Inflammatory macrophage treated with lipopolysaccharide for 1 hour (primary cell): ENCODE data around the gene PSMD1.

Experiments
- DNase-seq, 2 donors: peaks; one replicate each; pipeline ENCODE4 v3.0.0-alpha.2; 2020 to 2022

Gene PSMD1

GRCh38 chr2:231036131-231036530, 20.5 kb upstream of the PSMD1 start:
- DNase-seq = no peak

GRCh38 chr2:231036578-231037106, 20.0 kb upstream of the PSMD1 start:
- DNase-seq = no peak

GRCh38 chr2:231037202-231037730, 19.4 kb upstream of the PSMD1 start, which contains the start of gene C2orf72:
Gene C2orf72, plus strand, starts transcription at chr2:231037523. Its CDS starts 43 bp downstream, at chr2:231037566.
- DNase-seq = no peak

DNA sequence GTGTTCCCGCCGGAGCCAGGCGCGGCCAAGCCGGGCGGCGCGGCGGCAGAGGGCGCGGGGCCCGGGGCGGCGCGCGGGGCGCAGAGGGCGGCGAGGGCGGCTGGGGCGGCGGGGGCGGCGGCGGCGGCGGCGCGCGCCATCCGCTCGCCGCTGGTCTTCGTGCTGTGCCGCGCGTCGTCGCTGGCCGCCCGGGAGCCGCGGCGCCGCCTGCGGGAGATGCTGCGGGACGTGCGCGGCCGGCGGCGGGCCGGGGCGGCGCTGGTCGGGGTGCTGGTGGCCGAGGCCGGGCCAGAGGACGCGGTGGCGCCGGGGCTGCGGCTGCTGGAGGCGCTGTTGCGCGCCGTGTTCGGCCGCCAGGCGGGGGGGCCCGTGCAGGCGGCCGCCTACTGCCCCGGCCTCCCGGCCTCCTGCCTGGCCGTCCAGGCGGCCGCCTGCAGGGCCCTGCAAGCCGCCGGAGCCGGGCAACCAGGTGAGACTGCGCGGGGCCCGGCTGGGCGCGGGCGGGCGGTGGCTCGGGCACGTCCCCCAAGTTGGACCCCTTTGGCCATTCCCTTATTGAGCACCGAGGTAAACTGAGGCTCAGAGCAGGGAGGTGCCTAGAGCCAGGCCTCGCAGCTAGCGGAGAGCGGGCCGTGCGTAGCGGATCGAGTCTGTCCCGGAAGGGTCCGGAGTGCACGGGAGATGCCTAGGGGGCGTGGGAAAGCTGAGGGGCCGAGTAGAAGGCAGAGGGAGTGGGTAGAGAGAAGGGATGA, 18.8 kb upstream of the PSMD1 start:
- no peak for DNase-seq

DNA sequence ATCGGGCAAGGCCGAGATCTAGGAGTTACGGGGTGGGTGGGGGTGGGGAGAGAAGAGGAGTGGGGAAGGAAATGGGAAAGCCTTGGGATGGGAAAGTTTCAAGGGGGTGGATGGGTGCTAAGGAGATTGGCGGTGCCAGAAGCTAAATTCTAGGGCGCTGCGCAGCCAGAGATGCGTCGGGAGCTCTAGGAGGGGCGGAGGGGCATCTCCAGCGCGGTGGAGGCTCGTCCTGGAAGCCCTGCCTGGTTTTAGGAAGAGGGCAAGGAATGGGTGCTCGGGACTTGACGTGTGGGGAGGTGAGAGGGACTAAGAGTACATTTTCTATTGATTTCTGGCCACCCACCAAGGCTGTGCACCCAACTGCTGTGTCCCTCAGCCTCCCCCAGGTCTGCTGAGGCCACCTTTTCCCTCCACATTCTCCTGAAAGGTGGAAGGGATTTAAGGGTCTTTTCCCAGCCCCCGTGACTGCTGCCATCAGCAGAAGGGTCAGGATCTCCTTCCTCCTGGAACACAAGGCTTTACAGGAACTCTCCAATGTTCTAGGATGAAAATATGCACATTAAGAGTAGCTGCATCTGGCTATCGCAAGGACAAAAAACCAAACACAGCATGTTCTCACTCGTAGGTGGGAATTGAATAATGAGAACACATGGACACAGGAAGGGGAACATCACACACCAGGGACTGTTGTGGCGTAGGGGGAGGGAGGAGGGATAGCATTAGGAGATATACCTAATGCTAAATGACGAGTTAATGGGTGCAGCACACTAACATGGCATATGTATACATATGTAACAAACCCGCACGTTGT, 18.0 kb upstream of the PSMD1 start:
- no peak for DNase-seq

- no peak for DNase-seq
Observed at GRCh38 chr2:231039294-231039664, 17.4 kb upstream of the PSMD1 start.

- no peak for DNase-seq
Observed at GRCh38 chr2:231039821-231040364, 16.8 kb upstream of the PSMD1 start.

GRCh38 chr2:231041061-231041689, 15.5 kb upstream of the PSMD1 start:
- no peak for DNase-seq

DNA sequence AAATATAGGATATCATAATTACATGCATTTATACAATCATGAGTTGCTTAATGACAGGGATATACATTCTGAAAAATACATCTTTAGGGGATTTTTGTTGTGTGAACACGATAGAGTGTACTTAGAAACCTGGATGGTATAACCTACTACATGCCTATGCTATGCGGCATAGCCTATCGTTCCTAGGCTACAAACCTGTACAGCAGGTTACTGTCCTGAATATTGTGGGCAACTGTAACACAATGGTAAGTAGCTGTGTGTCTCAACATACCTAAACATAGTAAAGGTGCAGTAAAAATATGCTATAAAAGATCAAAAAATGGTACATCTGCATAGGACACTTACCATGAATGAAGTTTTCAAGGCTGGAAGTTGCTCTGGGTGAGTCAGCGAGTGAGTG, 12.9 kb upstream of the PSMD1 start:
- DNase-seq = no peak

DNA sequence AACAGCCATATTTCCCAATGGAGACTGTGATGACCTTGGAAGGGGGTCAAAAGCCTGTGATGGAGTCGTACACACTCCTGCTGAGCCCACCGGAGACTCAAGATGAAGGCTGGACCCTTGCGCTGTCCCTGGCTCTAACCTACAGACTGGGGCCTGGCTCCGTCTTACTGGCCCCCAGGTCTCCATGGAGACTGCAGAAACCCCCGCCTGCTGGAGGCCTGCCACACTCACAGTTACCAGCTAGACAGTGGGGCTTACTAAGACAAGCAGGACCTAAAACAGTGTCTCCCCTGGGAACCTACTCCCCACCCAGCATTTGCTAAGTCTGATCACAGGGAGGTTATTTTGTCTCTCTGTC, 9.8 kb upstream of the PSMD1 start:
- no peak for DNase-seq

- DNase-seq = no peak
Observed at GRCh38 chr2:231047274-231047922, 9.3 kb upstream of the PSMD1 start.

DNA sequence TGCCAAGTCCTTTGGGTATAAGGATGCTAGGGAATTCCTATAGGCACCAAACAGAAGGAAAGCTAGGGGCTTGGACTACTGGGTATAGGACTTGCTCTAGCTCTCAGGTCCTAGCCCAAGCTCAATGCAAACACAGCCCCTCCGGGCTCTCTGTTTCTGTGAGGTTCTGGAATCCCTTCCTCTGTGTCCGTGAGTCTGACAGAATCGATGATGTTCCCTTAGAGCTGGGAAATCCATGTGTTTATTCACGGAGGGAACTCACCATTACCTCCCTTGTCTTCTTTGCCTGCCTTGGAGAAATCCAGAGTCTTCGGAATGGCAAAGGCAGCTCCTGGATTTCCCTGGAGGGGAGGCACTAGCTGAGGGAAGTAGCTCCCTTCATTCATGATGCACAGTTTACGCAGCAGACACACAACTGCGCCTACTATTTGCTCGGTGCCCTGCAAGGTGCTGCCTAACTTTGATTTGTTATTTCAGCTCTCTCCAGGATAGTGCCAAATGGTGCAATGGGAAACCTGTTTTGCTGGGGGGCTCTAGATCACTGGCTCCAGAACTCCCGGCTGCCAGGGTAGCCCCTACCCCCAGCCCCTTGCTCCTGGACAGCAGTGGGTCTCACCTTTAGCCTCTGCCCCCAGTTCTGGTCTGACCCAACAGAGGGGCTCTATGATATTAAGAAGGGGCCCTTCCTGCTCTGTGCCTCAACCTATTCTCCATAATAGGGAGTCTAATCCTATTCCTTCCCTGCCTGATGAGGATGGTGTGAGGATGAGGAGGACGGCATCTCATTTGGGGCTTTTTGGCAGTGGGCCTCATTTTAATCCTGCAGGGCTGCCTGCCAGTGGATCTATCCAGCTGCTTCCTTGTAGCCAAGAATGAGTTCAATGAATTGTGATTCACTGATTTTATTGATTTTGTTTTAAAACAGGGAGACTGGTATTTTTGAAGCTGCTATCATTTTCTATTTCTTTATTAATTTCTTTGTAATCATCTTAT, 8.4 kb upstream of the PSMD1 start:
- no peak for DNase-seq

DNA sequence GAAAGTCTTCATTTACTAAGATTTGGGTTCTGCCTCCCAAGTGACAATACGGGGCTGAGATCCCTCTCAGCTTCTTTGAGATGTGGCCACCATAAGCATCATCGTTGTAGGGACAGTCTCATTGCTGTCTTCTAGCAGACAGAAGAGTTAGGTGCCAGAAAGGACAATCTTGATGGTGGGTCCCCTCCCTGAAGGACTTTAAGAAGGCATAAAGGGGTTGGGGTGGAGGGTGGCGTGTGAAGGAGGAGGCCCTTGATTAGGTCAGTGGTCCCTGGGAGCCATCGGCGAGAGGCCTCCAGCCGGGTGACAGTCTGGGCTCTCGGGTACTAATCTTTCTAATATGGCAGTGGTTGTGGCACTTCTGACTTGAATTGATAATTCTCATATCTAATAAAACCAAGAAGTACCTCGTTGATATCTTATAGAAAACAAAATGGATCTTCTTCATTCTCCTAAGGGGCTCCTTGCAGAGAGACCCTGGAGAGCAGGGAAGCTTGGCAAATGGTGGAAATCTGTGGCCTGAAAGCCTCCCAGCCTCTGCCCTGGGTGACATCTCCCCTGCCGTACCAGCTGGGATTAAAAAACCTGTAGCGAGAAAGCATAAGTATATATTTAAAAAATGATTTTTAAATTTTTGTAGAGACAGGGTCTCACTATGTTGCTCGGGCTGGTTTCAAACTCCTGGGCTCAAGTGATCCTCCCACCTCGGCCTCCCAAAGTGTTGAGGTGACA, 7.2 kb upstream of the PSMD1 start:
- no peak for DNase-seq

GRCh38 chr2:231050018-231050901, 6.4 kb upstream of the PSMD1 start:
- no peak for DNase-seq

- DNase-seq = no peak
Observed at GRCh38 chr2:231051116-231051515, 5.6 kb upstream of the PSMD1 start.

- peak; percentile 64 to 83 for DNase-seq
Observed at GRCh38 chr2:231052494-231053451, 3.9 kb upstream of the PSMD1 start.

- DNase-seq = peak; percentile 7 to 18
Observed at GRCh38 chr2:231053846-231054245, 2.8 kb upstream of the PSMD1 start.

DNA sequence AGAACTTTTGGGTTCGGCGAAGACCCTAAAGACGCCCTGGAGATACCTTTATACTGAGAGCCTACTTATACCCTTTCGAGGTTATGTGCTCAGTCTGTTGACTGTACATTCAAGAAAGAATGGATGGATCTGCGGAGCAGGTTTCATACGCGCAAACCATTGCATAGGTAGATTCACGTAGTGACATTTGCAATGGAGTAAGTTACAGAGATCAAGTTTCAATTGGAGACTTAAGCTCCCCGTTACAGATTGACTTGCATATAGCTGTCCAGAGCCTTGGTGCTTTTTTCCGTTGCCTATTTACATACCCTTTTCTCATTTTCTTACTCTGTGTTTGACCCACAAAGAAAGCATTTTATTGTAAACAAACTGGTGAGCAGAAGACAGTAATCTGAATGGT, 923 bp downstream of the PSMD1 start:
- no peak for DNase-seq
